Upper lobe of right lung (tissue), 1 donor: ENCODE measurements around the gene ADCK1. TPM values are rescaled to one million over a fixed set of nuclear protein-coding genes. Genes with fewer than 3 reads are reported as not detected.

Experiments
- ATAC-seq: fragments of 200-7000 bp; cut with Tn5 transposase; one replicate; pipeline ENCODE4 v1.9.1; 2020; ENCODE audit warnings: mild to moderate bottlenecking, moderate library complexity
- DNase-seq: peaks from one replicate; pipeline ENCODE4 v3.0.0-alpha.2; 2020
- H3K27ac ChIP-seq: fragments of 200-600 bp; one replicate; pipeline ENCODE4 v1.8.0; 2022
- H3K27me3 ChIP-seq: fragments of 200-600 bp; one replicate; pipeline ENCODE4 v1.8.0; 2022; ENCODE audit warnings: mild to moderate bottlenecking
- H3K36me3 ChIP-seq: fragments of 200-600 bp; one replicate; pipeline ENCODE4 v1.8.0; 2022
- H3K4me1 ChIP-seq: fragments of 200-600 bp; one replicate; pipeline ENCODE4 v1.8.0; 2022
- H3K4me3 ChIP-seq: fragments of 200-600 bp; one replicate; pipeline ENCODE4 v1.8.0; 2022; ENCODE audit warnings: mild to moderate bottlenecking
- H3K9me3 ChIP-seq: fragments of 200-600 bp; one replicate; pipeline ENCODE4 v1.8.0; 2022
- intact Hi-C: fragments of 100-400 bp; cut with DNase I; formaldehyde crosslinking; loops from one replicate; pipeline ENCODE4 v1.11.0; 2022
- total RNA-seq: library from RNA; stranded (reverse); fragmentation: NEBNext Ultra II Directional; extraction: Animal tissue kit (Norgen Biotek cat#: 25700); gene quantifications from one replicate; pipeline ENCODE4 v1.2.1, GENCODE V29; 2021
- TF ChIP-seq, protein P1 (sequence below): fragments of 200-600 bp; IDR thresholded peaks from one replicate; pipeline ENCODE4 v1.8.0; 2022; ENCODE audit warnings: antibody characterized with exemption
- donor health status: DM: no; HTN: yes; CAD: no; lungs with severe emphysema.

ADCK1 gene
- total RNA-seq, 1 donor from 2014 or later, result 8.5 TPM

DNA sequence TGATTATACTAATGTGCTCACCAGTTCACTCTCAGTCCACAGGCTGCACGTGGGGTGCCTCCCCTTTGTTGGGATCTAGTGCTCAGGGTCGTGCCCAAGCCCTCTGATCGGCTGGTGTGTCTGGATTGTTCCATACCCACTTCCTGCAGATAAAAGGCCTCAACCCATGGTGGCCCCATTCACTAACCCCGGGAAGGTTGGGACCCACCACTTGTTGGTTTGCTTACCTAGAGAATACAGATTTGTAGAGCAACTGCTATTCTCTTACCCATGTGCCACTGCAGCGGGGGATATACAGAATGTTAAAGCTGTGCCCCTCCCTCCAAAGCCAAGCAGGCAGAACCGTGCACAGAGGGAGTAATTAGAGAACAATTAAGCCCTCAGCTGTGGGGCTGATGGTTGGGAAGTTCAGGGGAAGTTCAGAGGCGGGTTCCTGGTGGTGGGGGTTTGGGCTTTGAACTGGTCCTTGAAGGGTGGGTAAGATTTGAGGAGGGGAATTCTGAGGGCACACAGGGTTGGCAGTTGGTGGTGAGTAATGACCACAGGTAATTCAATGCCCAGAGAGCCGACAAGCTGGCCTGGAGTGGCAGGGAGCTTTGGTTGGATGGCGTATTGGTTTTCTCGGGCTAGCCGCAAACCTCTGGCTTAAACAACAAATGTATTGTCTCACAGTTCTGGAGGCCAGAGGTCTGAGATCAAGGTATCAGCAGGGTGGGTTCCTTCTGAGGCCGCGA is 68.8 kb downstream of the ADCK1 start:
- DNase-seq (no peak), ATAC-seq (no peak)
- no peaks in the 10 kb centered on the region for H3K9me3 ChIP-seq
- intact Hi-C loops, result no loop called here
- H3K36me3 ChIP-seq, result no peaks in the 10 kb centered on the region
- no peak overlapping the region for H3K27ac ChIP-seq
- no peaks in the 10 kb centered on the region for H3K27me3 ChIP-seq
- H3K4me1 ChIP-seq, result no peaks in the 10 kb centered on the region
- no peak overlapping the region for H3K4me3 ChIP-seq
- TF ChIP-seq, protein P1, sequence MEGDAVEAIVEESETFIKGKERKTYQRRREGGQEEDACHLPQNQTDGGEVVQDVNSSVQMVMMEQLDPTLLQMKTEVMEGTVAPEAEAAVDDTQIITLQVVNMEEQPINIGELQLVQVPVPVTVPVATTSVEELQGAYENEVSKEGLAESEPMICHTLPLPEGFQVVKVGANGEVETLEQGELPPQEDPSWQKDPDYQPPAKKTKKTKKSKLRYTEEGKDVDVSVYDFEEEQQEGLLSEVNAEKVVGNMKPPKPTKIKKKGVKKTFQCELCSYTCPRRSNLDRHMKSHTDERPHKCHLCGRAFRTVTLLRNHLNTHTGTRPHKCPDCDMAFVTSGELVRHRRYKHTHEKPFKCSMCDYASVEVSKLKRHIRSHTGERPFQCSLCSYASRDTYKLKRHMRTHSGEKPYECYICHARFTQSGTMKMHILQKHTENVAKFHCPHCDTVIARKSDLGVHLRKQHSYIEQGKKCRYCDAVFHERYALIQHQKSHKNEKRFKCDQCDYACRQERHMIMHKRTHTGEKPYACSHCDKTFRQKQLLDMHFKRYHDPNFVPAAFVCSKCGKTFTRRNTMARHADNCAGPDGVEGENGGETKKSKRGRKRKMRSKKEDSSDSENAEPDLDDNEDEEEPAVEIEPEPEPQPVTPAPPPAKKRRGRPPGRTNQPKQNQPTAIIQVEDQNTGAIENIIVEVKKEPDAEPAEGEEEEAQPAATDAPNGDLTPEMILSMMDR, result no peak

DNA sequence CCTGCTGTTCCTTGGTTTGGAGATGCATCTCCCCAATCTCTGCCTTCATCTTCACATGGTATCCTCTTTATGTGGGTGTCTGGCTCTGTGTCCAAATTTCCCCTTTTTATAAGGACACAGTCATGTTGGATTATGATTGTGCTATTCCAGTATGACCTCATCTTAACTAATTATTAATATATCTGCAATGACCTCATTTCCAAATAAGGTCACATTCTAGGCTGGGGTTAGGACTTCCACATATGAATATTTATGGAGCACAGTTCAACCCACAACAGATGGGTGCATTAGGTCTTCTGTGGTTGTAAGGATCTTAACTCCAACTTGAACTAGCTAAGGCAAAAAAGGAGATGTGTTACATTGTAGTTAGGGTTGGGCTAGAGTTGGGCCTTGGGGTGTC is 69.4 kb downstream of the ADCK1 start:
- H3K27me3 ChIP-seq, result no peaks in the 10 kb centered on the region
- peak; percentile 24 for ATAC-seq
- no peaks in the 10 kb centered on the region for H3K9me3 ChIP-seq
- no peak for DNase-seq
- H3K4me1 ChIP-seq, result no peaks in the 10 kb centered on the region
- H3K36me3 ChIP-seq, result no peaks in the 10 kb centered on the region
- no peak overlapping the region for H3K4me3 ChIP-seq
- TF ChIP-seq, protein P1, result no peak
- H3K27ac ChIP-seq, result no peak overlapping the region
- intact Hi-C loops, result no loop called here

DNA sequence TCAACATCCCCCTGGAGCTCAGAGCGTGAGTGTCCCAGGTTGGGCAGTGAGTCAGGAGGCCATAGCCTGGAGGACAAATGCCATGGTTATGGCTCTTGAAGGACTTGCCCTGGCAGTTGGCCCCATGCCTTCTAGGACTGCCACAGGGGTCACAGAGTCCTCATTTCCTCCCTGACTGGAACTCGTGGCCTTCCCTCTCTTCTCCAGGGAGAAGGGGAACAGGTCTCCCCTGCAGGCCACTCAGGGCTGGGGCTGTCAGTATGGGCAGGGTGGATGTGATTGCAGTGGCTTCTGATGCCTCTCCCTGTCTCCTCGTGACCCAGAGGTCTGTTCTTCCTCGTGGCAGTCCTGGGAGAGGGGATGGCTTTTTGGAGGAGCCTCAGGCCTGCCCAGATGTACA is 70.7 kb downstream of the ADCK1 start:
- TF ChIP-seq, protein P1, result no peak
- ATAC-seq, result no peak
- H3K4me1 ChIP-seq, result no peaks in the 10 kb centered on the region

DNA sequence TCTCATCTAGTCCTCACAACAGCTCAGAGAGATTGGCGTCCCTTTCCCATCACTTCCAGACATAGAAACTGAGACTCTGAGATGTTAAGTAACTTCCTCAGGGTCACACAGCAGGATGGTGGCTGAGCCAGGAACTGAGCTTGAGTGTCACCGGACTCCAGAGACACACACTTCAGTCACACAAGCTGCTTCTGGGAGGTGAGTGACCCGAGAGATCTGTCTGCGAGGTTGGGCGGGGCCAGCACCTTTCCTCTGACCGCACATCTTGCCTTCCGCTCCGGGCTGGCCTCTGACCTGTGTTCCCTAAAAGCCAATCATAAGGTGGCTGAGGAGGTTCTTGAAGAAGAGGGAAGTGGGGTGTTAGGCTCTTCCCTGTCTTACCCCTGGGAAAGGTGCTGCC is 72.2 kb downstream of the ADCK1 start:
- no peaks in the 10 kb centered on the region for H3K27me3 ChIP-seq
- no peak overlapping the region for H3K27ac ChIP-seq
- H3K4me1 ChIP-seq, result no peaks in the 10 kb centered on the region
- TF ChIP-seq, protein P1, result no peak
- intact Hi-C loops, result no loop called here
- ATAC-seq, result no peak
- H3K9me3 ChIP-seq, result no peaks in the 10 kb centered on the region
- DNase-seq, result no peak
- no peak overlapping the region for H3K4me3 ChIP-seq
- H3K36me3 ChIP-seq, result no peaks in the 10 kb centered on the region

More for the DNA sequence above, 70.7 kb downstream of the ADCK1 start:
- H3K4me3 ChIP-seq, result no peak overlapping the region
- intact Hi-C loops, result no loop called here
- no peaks in the 10 kb centered on the region for H3K9me3 ChIP-seq
- no peak overlapping the region for H3K27ac ChIP-seq
- DNase-seq, result no peak
- no peaks in the 10 kb centered on the region for H3K27me3 ChIP-seq
- H3K36me3 ChIP-seq, result no peaks in the 10 kb centered on the region

DNA sequence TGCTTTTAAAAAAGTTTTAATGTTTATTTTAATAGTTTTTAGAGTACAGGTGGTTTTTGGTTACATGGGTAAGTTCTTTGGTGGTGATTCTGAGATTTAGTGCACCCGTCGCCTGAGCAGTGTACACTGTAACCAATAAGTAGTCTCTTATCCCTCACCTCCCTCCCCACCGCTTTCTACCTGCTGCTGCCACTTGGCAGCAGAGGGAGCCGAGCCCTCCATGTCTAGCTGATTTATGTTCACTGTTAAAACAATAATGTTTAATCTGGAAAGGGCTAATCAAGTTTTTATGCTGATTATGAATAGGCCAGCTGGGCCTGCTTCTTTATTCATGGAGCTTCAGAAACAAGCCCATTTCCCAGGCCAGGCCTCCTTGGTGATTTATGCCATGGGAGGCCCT is 73.1 kb downstream of the ADCK1 start:
- Histone ChIP-seq H3K36me3 (no peaks in the 10 kb centered on the region), H3K27ac (no peak overlapping the region), H3K4me3 (no peak overlapping the region), H3K4me1 (no peaks in the 10 kb centered on the region), H3K27me3 (no peaks in the 10 kb centered on the region), H3K9me3 (no peaks in the 10 kb centered on the region)
- TF ChIP-seq, protein P1, result no peak
- intact Hi-C loops, result no loop called here
- ATAC-seq, result no peak
- no peak for DNase-seq

DNA sequence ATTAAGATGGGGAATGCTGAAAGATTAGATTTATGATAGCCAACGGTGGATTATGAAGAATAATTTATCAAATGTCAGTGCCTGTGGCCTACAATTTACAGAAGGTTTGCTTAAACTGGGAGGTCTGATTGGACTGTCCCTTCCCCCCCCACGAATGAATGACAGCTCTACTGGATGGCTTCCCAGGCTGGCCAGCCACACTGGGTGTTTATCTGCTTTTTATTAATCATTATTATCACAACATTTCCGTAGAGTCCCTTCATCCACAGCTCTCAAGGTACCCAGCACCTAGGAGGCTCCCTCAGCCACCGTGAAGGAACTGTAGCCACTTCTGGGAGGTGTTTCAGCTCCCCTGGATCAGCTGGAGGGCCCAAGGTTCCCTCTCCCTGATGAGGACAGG is 78.9 kb downstream of the ADCK1 start:
- TF ChIP-seq, protein P1, result no peak
- no peaks in the 10 kb centered on the region for H3K9me3 ChIP-seq
- H3K36me3 ChIP-seq, result no peaks in the 10 kb centered on the region
- no peaks in the 10 kb centered on the region for H3K4me1 ChIP-seq
- H3K4me3 ChIP-seq, result no peak overlapping the region
- ATAC-seq, result no peak
- no peak for DNase-seq
- intact Hi-C loops, result no loop called here
- H3K27ac ChIP-seq, result no peak overlapping the region
- H3K27me3 ChIP-seq, result no peaks in the 10 kb centered on the region
